Heart right ventricle (tissue), 16 donors: Measurements from ENCODE around the gene IQGAP1. TPM values are rescaled to one million over a fixed set of nuclear protein-coding genes. Genes with fewer than 3 reads are reported as not detected.

Experiments
- ATAC-seq, 8 donors: fragments of 200-7000 bp; cut with Tn5 transposase; one replicate each; pipeline ENCODE4 v1.9.1; 2020; ENCODE audit warnings: mild to moderate bottlenecking in 8 of 8, moderate library complexity in 8 of 8, moderate number of reproducible peaks in 1 of 8
- DNase-seq, 2 donors: peaks; one replicate each; pipeline ENCODE4 v3.0.0-alpha.2; 2020
- H3K27ac ChIP-seq, 10 donors: fragments of 200-600 bp; sonication (generic) in 2 of 10; one replicate each; pipeline versions ENCODE4 v1.5.0 to v1.8.0; 2020 to 2022; ENCODE audit warnings: mild to moderate bottlenecking in 3 of 10
- H3K27me3 ChIP-seq, 7 donors: fragments of 200-600 bp; one replicate each; pipeline ENCODE4 v1.8.0; 2021 to 2022; ENCODE audit warnings: mild to moderate bottlenecking in 2 of 7
- H3K36me3 ChIP-seq, 9 donors: fragments of 200-600 bp; sonication (generic) in 1 of 9; one replicate each; pipeline versions ENCODE4 v1.5.0 to v1.8.0; 2020 to 2022; ENCODE audit warnings: mild to moderate bottlenecking in 2 of 9
- H3K4me1 ChIP-seq, 9 donors: fragments of 200-600 bp; sonication (generic) in 1 of 9; one replicate each; pipeline versions ENCODE4 v1.5.0 to v1.8.0; 2020 to 2022; ENCODE audit warnings: mild to moderate bottlenecking in 4 of 9
- H3K4me3 ChIP-seq, 10 donors: fragments of 200-600 bp; sonication (generic) in 2 of 10; one replicate each; pipeline versions ENCODE4 v1.5.0 to v1.8.0; 2020 to 2022; ENCODE audit warnings: mild to moderate bottlenecking in 7 of 10, moderate library complexity in 2 of 10
- H3K9me3 ChIP-seq, 11 donors: fragments of 200-600 bp in 10 of 11; sonication (generic) in 2 of 11; one replicate each; pipeline versions ENCODE4 v1.5.0 to v1.8.0; 2013 to 2022; ENCODE audit warnings: mild to moderate bottlenecking in 2 of 11, control low read depth in 1 of 11, moderate library complexity in 1 of 11
- WGBS, 2 donors: extraction: QIAGEN DNeasy Blood & Tissue Kit; methylation state at CpG; one replicate each; pipeline ENCODE4 v1.1.7; 2013; ENCODE audit warnings: inconsistent platforms in 1 of 2; 5-methylcytosine and 5-hydroxymethylcytosine counted together
- intact Hi-C, 10 donors: fragments of 100-400 bp; cut with DNase I; formaldehyde crosslinking; loops; one replicate each; pipeline versions ENCODE4 v1.11.1 to v1.14.2; 2022
- polyA plus RNA-seq, 2 donors: library from polyadenylated mRNA; stranded (reverse); fragments of 200-250 nt; gene quantifications; one replicate each; pipeline ENCODE4 v1.2.3, GENCODE V29; 2013
- total RNA-seq, 10 donors: library from RNA; stranded (reverse); fragmentation: NEBNext Ultra II Directional in 3 of 10; extraction: Animal tissue kit (Norgen Biotek cat#: 25700) in 3 of 10; gene quantifications; one replicate each; pipeline versions ENCODE4 v1.2.1 to v1.2.4, GENCODE V29; 2021 to 2023
- TF ChIP-seq, protein P1 (sequence below), 9 donors: fragments of 200-600 bp; sonication (generic) in 2 of 9; IDR thresholded peaks; one replicate each; pipeline versions ENCODE4 v1.5.0 to v1.8.0; 2021 to 2022; ENCODE audit warnings: antibody characterized with exemption in 9 of 9, mild to moderate bottlenecking in 5 of 9, moderate library complexity in 1 of 9
- donor health status: Arrhythmogenic right ventricular cardiomyopathy.
- donor health status: ischemic (EF 13 %, LVEDD 7.1; RV severe dilation, severe dysfunction).
- donor health status: healthy with polysubstance abuse.
- donor health status: DM: no; HTN: yes; CAD: no.
- donor health status: DM: no; HTN: no; CAD: no.
- donor health status: ischemic (EF 25% LVEDD 6.9; RV normal size, moderate dysfunction).
- donor health status: ischemic (EF 25% LVEDD 5.7; RV mildly dilated, moderate dysfunction).
- donor health status: healthy.
- donor health status: DM: yes; HTN: yes; CAD: no.
- donor health status: Ischemic cardiomyopathy.
- donor health status: ischemic (EF 35%, LVEDD 5.7; RV mildly dilated, moderate dysfunction).
- donor health status: nonischemic (EF 11% LVEDD 7.7; RV severe dilation, severe dysfunction).
- donor health status: DM: yes; HTN: yes; CAD: no.
- donor health status: PGD.
- donor health status: ischemic (EF 29% LVEDD 5.4; RV normal size, mild dysfunction).
- donor health status: nonischemic (EF 23%, LVEDD 6.1; RV moderate dilation, normal function).

Gene IQGAP1
- total and polyA plus RNA-seq, 12 donors = 28.6 to 81.7 (median 35.0) TPM

DNA sequence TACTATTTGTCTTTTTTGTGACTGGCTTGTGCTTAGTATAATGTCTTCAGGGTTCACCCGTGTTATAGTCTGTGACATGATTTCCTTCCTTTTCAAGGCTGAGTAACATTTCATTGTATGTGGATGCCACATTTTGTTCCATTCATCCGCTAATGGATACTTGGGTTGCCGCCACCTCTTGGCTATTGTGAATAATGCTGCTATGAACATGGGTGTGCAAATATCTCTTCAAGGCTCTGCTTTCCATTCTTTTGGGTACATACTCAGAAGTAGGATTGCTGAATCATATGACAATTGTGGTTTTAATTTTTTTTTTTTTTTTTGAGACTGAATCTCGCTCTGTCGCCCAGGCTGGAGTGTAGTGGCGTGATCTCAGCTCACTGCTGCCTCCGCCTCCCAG is 157.1 kb downstream of the IQGAP1 start:
- H3K36me3 ChIP-seq = peaks cover 0 to 73% (median 7%) of the 10 kb centered on the region in 9 donors
- DNase-seq = no peak
- WGBS, 2 donors = 91 to 92% methylated on average over 7 of the region's 7 CpGs

DNA sequence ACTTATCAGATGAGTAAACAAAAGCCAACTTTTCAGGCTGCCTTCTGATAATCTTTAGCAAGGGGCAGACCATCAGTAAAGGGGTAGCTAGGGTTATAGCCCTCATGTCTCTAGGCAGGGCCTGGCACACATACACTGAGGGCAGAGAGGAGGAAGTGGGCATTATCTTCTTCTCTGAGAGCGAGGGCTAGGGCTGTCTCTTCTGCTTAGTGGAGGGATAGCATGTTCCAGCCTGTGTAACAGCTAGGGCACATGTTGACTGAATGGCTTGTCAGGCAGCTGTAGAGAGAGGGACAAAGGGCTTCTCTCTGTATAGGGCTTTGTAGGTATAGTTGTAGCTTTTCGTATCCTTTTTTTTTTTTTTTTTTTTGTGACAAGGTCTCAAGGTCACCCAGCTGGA is 159.5 kb downstream of the IQGAP1 start:
- Histone ChIP-seq H3K27me3 (no peaks in the 10 kb centered on the region), H3K4me3 (no peak overlapping the region), H3K9me3 (no peaks in the 10 kb centered on the region), H3K27ac (peak overlapping the region in 4 of 10 donors; percentile 3 to 27 (median 8)), H3K36me3 (peaks cover 0 to 61% (median 7%) of the 10 kb centered on the region in 9 donors), H3K4me1 (peaks cover 6 to 39% (median 25%) of the 10 kb centered on the region in 9 donors)
- peak in 6 of 8 donors; percentile 18 to 82 (median 57) for ATAC-seq
- no peak for DNase-seq
- WGBS, 2 donors = 41 to 48% methylated on average over 2 of the region's 2 CpGs
- intact Hi-C loops = no loop called here
- TF ChIP-seq, protein P1, sequence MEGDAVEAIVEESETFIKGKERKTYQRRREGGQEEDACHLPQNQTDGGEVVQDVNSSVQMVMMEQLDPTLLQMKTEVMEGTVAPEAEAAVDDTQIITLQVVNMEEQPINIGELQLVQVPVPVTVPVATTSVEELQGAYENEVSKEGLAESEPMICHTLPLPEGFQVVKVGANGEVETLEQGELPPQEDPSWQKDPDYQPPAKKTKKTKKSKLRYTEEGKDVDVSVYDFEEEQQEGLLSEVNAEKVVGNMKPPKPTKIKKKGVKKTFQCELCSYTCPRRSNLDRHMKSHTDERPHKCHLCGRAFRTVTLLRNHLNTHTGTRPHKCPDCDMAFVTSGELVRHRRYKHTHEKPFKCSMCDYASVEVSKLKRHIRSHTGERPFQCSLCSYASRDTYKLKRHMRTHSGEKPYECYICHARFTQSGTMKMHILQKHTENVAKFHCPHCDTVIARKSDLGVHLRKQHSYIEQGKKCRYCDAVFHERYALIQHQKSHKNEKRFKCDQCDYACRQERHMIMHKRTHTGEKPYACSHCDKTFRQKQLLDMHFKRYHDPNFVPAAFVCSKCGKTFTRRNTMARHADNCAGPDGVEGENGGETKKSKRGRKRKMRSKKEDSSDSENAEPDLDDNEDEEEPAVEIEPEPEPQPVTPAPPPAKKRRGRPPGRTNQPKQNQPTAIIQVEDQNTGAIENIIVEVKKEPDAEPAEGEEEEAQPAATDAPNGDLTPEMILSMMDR (IDR thresholded peaks at IDR 0.05) = no peak

More for the DNA sequence above, 157.1 kb downstream of the IQGAP1 start:
- TF ChIP-seq, protein P1 (IDR thresholded peaks at IDR 0.05) = no peak
- no peak for ATAC-seq
- H3K9me3 ChIP-seq = no peaks in the 10 kb centered on the region
- H3K4me1 ChIP-seq = peaks cover 0 to 20% (median 10%) of the 10 kb centered on the region in 9 donors
- no peaks in the 10 kb centered on the region for H3K27me3 ChIP-seq
- no peak overlapping the region for H3K4me3 ChIP-seq
- H3K27ac ChIP-seq = no peak overlapping the region
- intact Hi-C loops = no loop called here

DNA sequence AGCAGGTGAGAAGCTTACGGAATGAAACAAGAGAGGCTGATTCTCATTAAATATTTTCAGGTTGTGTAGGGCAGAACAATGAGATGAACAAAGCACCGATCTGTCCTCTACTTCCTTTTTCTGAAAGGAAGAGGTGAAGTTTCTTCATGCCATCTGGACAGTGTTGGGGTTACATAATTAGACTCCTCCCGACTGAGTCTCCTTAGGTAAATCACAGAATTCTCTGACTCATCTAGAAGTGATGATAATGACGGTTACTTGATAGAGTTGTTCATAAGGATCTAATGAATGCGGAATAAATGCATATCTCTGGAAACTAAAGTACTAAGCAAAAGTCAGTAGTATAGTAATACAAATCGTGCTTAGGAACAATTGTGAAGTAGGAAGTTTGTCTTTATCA is 162.9 kb downstream of the IQGAP1 start:
- Histone ChIP-seq H3K9me3 (no peaks in the 10 kb centered on the region), H3K36me3 (peaks cover 0 to 39% (median 5%) of the 10 kb centered on the region in 9 donors), H3K27me3 (no peaks in the 10 kb centered on the region), H3K4me1 (peaks cover 6 to 71% (median 53%) of the 10 kb centered on the region in 9 donors), H3K4me3 (no peak overlapping the region), H3K27ac (peak overlapping the region in 4 of 10 donors; percentile 79 to 83 (median 81))
- TF ChIP-seq, protein P1 (IDR thresholded peaks at IDR 0.05) = no peak
- 82 to 85% methylated on average over 6 of the region's 6 CpGs for WGBS, 2 donors
- ATAC-seq (no peak), DNase-seq (no peak)
- intact Hi-C loops = no loop called here

Other genes with a start within 250 kb of the IQGAP1 start
- gene SEMA4B, start 186.9 kb upstream of the IQGAP1 start, total RNA-seq = 10 to 100 TPM in 9 of 10 donors, 1 to 10 TPM in 1; 9.9 to 76.7 (median 15.1) TPM
- 10 to 100 TPM; 24.7 to 27.0 TPM for gene SEMA4B, start 186.9 kb upstream of the IQGAP1 start, polyA plus RNA-seq
- gene CIB1, start 154.3 kb upstream of the IQGAP1 start, total RNA-seq = 10 to 100 TPM; 70.5 to 95.6 (median 77.7) TPM
- gene CIB1, start 154.3 kb upstream of the IQGAP1 start, polyA plus RNA-seq = 100 to 1,000 TPM in 1 of 2 donors, 10 to 100 TPM in 1; 80.2 to 144 TPM
- gene GDPGP1, start 154.0 kb upstream of the IQGAP1 start, total RNA-seq = 10 to 100 TPM; 11.4 to 16.3 (median 13.0) TPM
- gene GDPGP1, start 154.0 kb upstream of the IQGAP1 start, polyA plus RNA-seq = 1 to 10 TPM; 3.0 to 4.9 TPM
- under 1 TPM in 6 of 10 donors, not detected in 4; 0.19 to 0.78 (median 0.24) TPM for gene TTLL13, start 138.7 kb upstream of the IQGAP1 start, total RNA-seq
- gene TTLL13, start 138.7 kb upstream of the IQGAP1 start, polyA plus RNA-seq = under 1 TPM; 0.09 to 0.44 TPM
- gene NGRN, start 122.6 kb upstream of the IQGAP1 start, total RNA-seq = 100 to 1,000 TPM; 109 to 139 (median 119) TPM
- gene NGRN, start 122.6 kb upstream of the IQGAP1 start, polyA plus RNA-seq = 100 to 1,000 TPM in 1 of 2 donors, 10 to 100 TPM in 1; 56.5 to 119 TPM
- 10 to 100 TPM in 2 of 10 donors, 1 to 10 TPM in 8; 2.2 to 19.6 (median 7.0) TPM for gene ZNF774, start 36.0 kb upstream of the IQGAP1 start, total RNA-seq
- gene ZNF774, start 36.0 kb upstream of the IQGAP1 start, polyA plus RNA-seq = 1 to 10 TPM; 2.8 to 4.2 TPM
- gene CRTC3, start 141.7 kb downstream of the IQGAP1 start, total RNA-seq = 10 to 100 TPM; 25.1 to 34.9 (median 29.4) TPM
- 10 to 100 TPM; 11.5 to 12.8 TPM for gene CRTC3, start 141.7 kb downstream of the IQGAP1 start, polyA plus RNA-seq